Middle frontal gyrus (tissue), 1 donor: Measurements from ENCODE around the gene THOC6.
"Not testable (repeated sequence)": the region's sequence is repeated elsewhere in the genome, so short reads cannot be mapped to it uniquely, and the experiment has no call there.

Experiments
- DNase-seq: peaks from one replicate; pipeline ENCODE4 v3.0.0-alpha.2; 2015; ENCODE audit warnings: low spot score; ENCODE audit errors: extremely low spot score

Gene THOC6

GRCh38 chr16:3071655-3072054, 47.8 kb downstream of the THOC6 start:
- DNase-seq: no peak

- DNase-seq: not testable (repeated sequence)
Observed at GRCh38 chr16:3072148-3072547, 48.3 kb downstream of the THOC6 start.

GRCh38 chr16:3072576-3073263, 48.9 kb downstream of the THOC6 start:
- DNase-seq: not testable (repeated sequence)

- DNase-seq: no peak
Observed at GRCh38 chr16:3073448-3073847, 49.6 kb downstream of the THOC6 start.

- DNase-seq: no peak
Observed at GRCh38 chr16:3074860-3075522, 51.2 kb downstream of the THOC6 start.

GRCh38 chr16:3075523-3075915, 51.7 kb downstream of the THOC6 start:
- DNase-seq: no peak

- DNase-seq: not testable (repeated sequence)
Observed at GRCh38 chr16:3075946-3076345, 52.1 kb downstream of the THOC6 start.

GRCh38 chr16:3076577-3076976, 52.7 kb downstream of the THOC6 start:
- DNase-seq: no peak
